B cell (primary cell): ENCODE measurements around the gene NMUR1. TPM values are rescaled to one million over a fixed set of nuclear protein-coding genes. Genes with fewer than 3 reads are reported as not detected.

Experiments
- ATAC-seq: fragments of 200-7000 bp; cut with Tn5 transposase; one replicate; pipeline ENCODE4 v1.10.0; 2021; ENCODE audit warnings: low read depth, mild to moderate bottlenecking, moderate number of reproducible peaks, moderate library complexity
- CTCF ChIA-PET: fragments of 350-600 bp; sonication (Branson Sonifier 250); formaldehyde crosslinking; loops from one replicate; lab custom pipeline; 2021; ENCODE audit warnings: antibody characterized with exemption, inconsistent platforms; lab: Charles Lee
- POLR2A ChIA-PET: fragments of 350-600 bp; sonication (Branson Sonifier 250); formaldehyde crosslinking; loops from one replicate; lab custom pipeline; 2021; ENCODE audit warnings: antibody characterized with exemption; lab: Charles Lee
- DNase-seq: peaks from one replicate; pipeline ENCODE4 v3.0.0; 2013
- H2AFZ ChIP-seq: 2 replicates; pipeline ENCODE4 v1.6.1; 2012; ENCODE audit warnings: mild to moderate bottlenecking, low read depth, low read length; ENCODE audit not compliant: insufficient read depth, poor library complexity, severe bottlenecking
- H3K27ac ChIP-seq, 2 donors: 1 replicate in 1 of 2; 2 replicates in 1 of 2; pipeline ENCODE4 v1.5.1; 2012 to 2013; ENCODE audit warnings: low read length in 2 of 2, mild to moderate bottlenecking in 2 of 2, moderate library complexity in 1 of 2
- H3K27me3 ChIP-seq, 4 experiments: fragments of 200-600 bp in 1 of 4; sonication (generic) in 1 of 4; replicated peaks in 1 of 4; 1 replicate in 2 of 4; 2 replicates in 2 of 4; pipeline versions ENCODE4 v1.6.1 to v1.7.0; 2013 to 2016; ENCODE audit warnings: low read length in 3 of 4, mild to moderate bottlenecking in 2 of 4, mixed read lengths in 1 of 4, moderate library complexity in 1 of 4; ENCODE audit not compliant: insufficient read depth in 4 of 4, control insufficient read depth in 3 of 4; ENCODE audit errors: control extremely low read depth in 1 of 4
- H3K36me3 ChIP-seq, 2 experiments: replicated peaks in 1 of 2; 1 replicate in 1 of 2; 2 replicates in 1 of 2; pipeline versions ENCODE4 v1.6.1 to v1.7.1; 2013; ENCODE audit warnings: low read length in 1 of 2; ENCODE audit not compliant: insufficient read depth in 2 of 2, control insufficient read depth in 1 of 2; ENCODE audit errors: control extremely low read depth in 1 of 2, extremely low read depth in 1 of 2
- H3K4me1 ChIP-seq, 2 donors: fragments of 200-600 bp in 1 of 2; sonication (generic) in 1 of 2; 1 replicate in 1 of 2; 2 replicates in 1 of 2; pipeline versions ENCODE4 v1.5.1 to v1.6.1; 2013 to 2017; ENCODE audit warnings: low read length in 2 of 2; ENCODE audit not compliant: control insufficient read depth in 2 of 2, insufficient read depth in 2 of 2
- H3K4me2 ChIP-seq: replicated peaks from 2 replicates; pipeline ENCODE3; 2012; ENCODE audit warnings: mild to moderate bottlenecking, low read depth, low read length; ENCODE audit not compliant: poor library complexity, severe bottlenecking
- H3K4me3 ChIP-seq, 5 experiments: fragments of 200-600 bp in 1 of 5; sonication (generic) in 1 of 5; 1 replicate in 3 of 5; 2 replicates in 2 of 5; pipeline versions ENCODE4 v1.5.1 to v1.7.0; 2011 to 2016; ENCODE audit warnings: low read length in 4 of 5, mild to moderate bottlenecking in 4 of 5, low read depth in 2 of 5, control low read depth in 1 of 5, moderate library complexity in 1 of 5; ENCODE audit not compliant: insufficient read depth in 1 of 5; ENCODE audit errors: control extremely low read depth in 1 of 5, extremely low read depth in 1 of 5
- H3K79me2 ChIP-seq: fragments of 200-600 bp; sonication (generic); one replicate; pipeline ENCODE4 v1.6.0; 2016; ENCODE audit warnings: low read length; ENCODE audit not compliant: control insufficient read depth, insufficient read depth
- H3K9ac ChIP-seq: fragments of 200-600 bp; sonication (generic); 2 replicates; pipeline ENCODE4 v1.6.1; 2017; ENCODE audit warnings: mild to moderate bottlenecking, low read length, moderate library complexity
- H3K9me3 ChIP-seq, 3 donors: one replicate each; pipeline versions ENCODE4 v1.6.1 to v1.7.1; 2013; ENCODE audit warnings: low read length in 2 of 3; ENCODE audit not compliant: control insufficient read depth in 2 of 3, insufficient read depth in 1 of 3; ENCODE audit errors: control extremely low read depth in 1 of 3
- H4K20me1 ChIP-seq: 2 replicates; pipeline ENCODE4 v1.6.0; 2012; ENCODE audit warnings: mild to moderate bottlenecking, low read length; ENCODE audit not compliant: insufficient read depth, control insufficient read depth, poor library complexity, severe bottlenecking
- H3K27ac Mint-ChIP-seq: one replicate; pipeline ENCODE4 v1.8.0; 2021; ENCODE audit warnings: mixed read lengths
- H3K27me3 Mint-ChIP-seq: one replicate; pipeline ENCODE4 v1.8.0; 2021; ENCODE audit warnings: mixed read lengths
- H3K4me1 Mint-ChIP-seq: one replicate; pipeline ENCODE4 v1.8.0; 2021; ENCODE audit warnings: mixed read lengths
- H3K4me3 Mint-ChIP-seq: one replicate; pipeline ENCODE4 v1.8.0; 2021; ENCODE audit warnings: mixed read lengths
- H3K9me3 Mint-ChIP-seq: one replicate; pipeline ENCODE4 v1.8.0; 2022; ENCODE audit warnings: mixed read lengths; ENCODE audit not compliant: insufficient read depth
- CTCF ChIP-seq: fragments of 200-600 bp; IDR thresholded peaks from one replicate; pipeline ENCODE4 v1.8.0; 2022; ENCODE audit warnings: antibody characterized with exemption, mild to moderate bottlenecking
- EZH2 ChIP-seq: IDR thresholded peaks from 2 replicates; pipeline ENCODE4 v1.6.1; 2012; ENCODE audit warnings: borderline replicate concordance, low read depth, mild to moderate bottlenecking, moderate library complexity, low read length; ENCODE audit not compliant: insufficient read depth, poor library complexity, severe bottlenecking
- WGBS: methylation state at CpG from one replicate; pipeline ENCODE4 v1.1.5; 2013; ENCODE audit warnings: missing lambda C conversion rate; ENCODE audit not compliant: insufficient coverage; 5-methylcytosine and 5-hydroxymethylcytosine counted together
- intact Hi-C: fragments of 100-400 bp; cut with micrococcal nuclease; formaldehyde crosslinking; loops from one replicate; pipeline ENCODE4 v1.10.0; 2022
- polyA plus RNA-seq: library from polyadenylated mRNA; depleted of rRNA; stranded (reverse); fragments of >200 nt; gene quantifications from 2 replicates; pipeline ENCODE4 v1.2.3, GENCODE V29; 2012
- total RNA-seq, 2 donors: library from RNA; stranded (reverse); fragments of 120-200 nt in 1 of 2; gene quantifications; 1 replicate in 1 of 2; 2 replicates in 1 of 2; pipeline versions ENCODE4 v1.2.3 to v1.2.4, GENCODE V29; 2013 to 2022

NMUR1 gene
- total and polyA plus RNA-seq, 2 donors (not counting 1 experiment from before 2014, with no cell fraction given), result 0.09 to 0.10 TPM

- Histone ChIP-seq H2AFZ (peak overlapping the region; percentile 99), H3K27me3 (no peaks in the 10 kb centered on the region), H3K9ac (peak overlapping the region; percentile 65), H3K36me3 (no peaks in the 10 kb centered on the region), H4K20me1 (no peaks in the 10 kb centered on the region), H3K79me2 (no peaks in the 10 kb centered on the region), H3K4me1 (peaks cover 0 to 19% of the 10 kb centered on the region in 2 donors), H3K27ac (peak overlapping the region; percentile 71 to 75), H3K9me3 (no peaks in the 10 kb centered on the region), H3K4me3 (peak overlapping the region in 4 of 5 experiments; percentile 58 to 65 (median 59)), H3K4me2 (peak overlapping the region; percentile 92)
- no peak for TF ChIP-seq CTCF
- TF ChIP-seq EZH2, result no peak
- peak overlapping the region; percentile 86 for H3K27ac Mint-ChIP-seq
- peaks cover 7% of the 10 kb centered on the region for H3K4me1 Mint-ChIP-seq
- CTCF ChIA-PET, result interaction anchor here (0.8 to 3.8 kb wide), 23 partner anchors 10 to 233 kb away, joined by 3 to 54 read pairs (median 6); partner anchors contain the start of gene NCL
- POLR2A ChIA-PET, result interaction anchor here (0.6 to 2.3 kb wide), 4 partner anchors 19 to 211 kb away, joined by 5 to 14 read pairs (median 5); partner anchors contain the start of gene NCL
- intact Hi-C loops, result no loop called here
- H3K4me3 Mint-ChIP-seq, result peak overlapping the region; percentile 83
- peak; percentile 70 for DNase-seq
- WGBS, result 35% methylated on average over 63 of the region's 65 CpGs
- H3K27me3 Mint-ChIP-seq, result no peaks in the 10 kb centered on the region
- ATAC-seq, result peak; percentile 39
- H3K9me3 Mint-ChIP-seq, result no peaks in the 10 kb centered on the region
These were observed 46.6 kb downstream of the NMUR1 start for GRCh38 chr2:231483398-231484329.
